Measurements from ENCODE around the gene UBTF. TPM values are rescaled to one million over a fixed set of nuclear protein-coding genes. Genes with fewer than 3 reads are reported as not detected.
A peak's percentile ranks its signal among the peaks of the same experiment; 100 is the strongest.

UBTF gene
- total RNA-seq, 1 experiment from 2014 or later: 66.2 TPM

DNA sequence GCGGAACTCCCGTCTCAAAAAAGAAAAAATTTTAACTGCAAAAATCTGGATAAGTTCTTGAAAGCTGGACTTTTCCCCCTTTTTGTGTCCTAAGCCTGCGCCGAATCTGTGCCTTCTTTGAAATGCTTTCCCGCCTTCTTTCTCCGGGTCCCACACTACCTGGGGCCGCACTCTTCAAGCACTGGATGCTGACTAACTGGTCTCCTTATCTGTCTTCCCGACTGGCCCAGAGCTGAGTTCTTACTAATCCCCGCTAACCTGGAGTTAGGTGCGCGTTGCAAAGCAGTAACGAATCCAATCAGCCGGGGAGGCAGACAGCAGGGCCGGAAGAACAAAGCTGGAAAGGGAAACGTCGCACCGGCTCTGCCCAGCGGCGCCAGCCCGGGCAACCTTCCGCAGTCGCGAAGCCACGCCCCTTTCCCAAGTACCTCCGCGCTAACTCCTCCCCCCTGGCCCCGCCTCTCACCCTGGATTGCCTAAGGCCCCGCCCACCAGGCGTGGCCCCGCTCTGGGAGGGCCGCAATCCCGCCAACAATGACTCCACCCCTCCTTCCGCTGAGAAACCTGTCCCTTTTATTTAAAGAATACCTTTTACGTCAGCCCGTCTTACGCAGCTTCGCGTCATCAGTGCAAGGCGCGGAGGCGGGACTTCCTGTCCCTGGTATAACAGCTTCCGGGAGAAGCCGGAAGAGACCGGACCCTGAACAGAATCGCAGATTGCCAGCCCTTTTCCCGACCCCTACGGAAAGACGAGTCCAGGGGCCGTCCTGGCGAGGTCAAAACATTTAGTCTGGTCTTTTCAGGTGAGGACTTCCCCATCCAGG lies 33.0 kb downstream of the UBTF start, which contains the start of gene TMUB2:
TMUB2 (plus strand) TSS at position 666 of the 824 bp plus-strand sequence. CDS start 737 bp downstream, outside the sequence.
- H3K27me3 ChIP-seq (ENCODE audit: control insufficient read depth, insufficient read depth, low read length): no peaks in the 10 kb centered on the region
- peak within 1 kb of the TSS; percentile 93 for H3K4me3 ChIP-seq (ENCODE audit: insufficient read depth, low read depth, low read length)
- DNase-seq: peak; percentile 100
- peaks cover 13% of the 10 kb centered on the region for H3K36me3 ChIP-seq (replicated peaks; ENCODE audit: control insufficient read depth, insufficient read depth, low read length)

DNA sequence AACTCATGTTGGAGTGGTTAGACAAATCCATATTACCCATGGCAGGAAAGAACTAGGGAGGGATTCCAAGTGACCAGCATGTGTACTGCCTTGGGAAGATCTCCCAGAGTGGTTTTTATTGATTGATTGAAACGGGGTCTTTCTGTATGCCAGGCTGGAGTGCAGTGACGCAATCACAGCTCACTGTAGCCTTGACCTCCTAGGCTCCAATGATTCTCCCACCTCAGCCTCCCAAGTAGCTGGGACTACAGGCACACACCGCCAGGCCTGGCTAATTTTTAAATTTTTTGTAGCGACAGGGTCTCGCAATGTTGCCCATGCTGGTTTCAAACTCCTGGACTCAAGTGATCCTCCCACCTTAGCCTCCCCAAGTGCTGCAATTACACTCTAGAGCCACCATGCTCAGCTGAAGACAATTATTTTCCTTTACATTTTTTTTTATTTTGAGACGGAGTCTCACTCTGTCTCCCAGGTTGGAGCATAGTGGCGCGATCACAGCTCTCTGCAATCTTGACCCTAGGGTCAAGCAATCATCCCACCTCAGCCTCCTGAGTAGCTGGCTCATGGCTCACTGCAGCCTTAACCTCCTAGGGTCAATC lies 35.2 kb downstream of the UBTF start:
- H3K27me3 ChIP-seq (ENCODE audit: control insufficient read depth, insufficient read depth, low read length): no peaks in the 10 kb centered on the region
- peaks cover 13% of the 10 kb centered on the region for H3K36me3 ChIP-seq (replicated peaks; ENCODE audit: control insufficient read depth, insufficient read depth, low read length)
- no peak overlapping the region for H3K4me3 ChIP-seq (ENCODE audit: insufficient read depth, low read depth, low read length)
- no peak for DNase-seq

DNA sequence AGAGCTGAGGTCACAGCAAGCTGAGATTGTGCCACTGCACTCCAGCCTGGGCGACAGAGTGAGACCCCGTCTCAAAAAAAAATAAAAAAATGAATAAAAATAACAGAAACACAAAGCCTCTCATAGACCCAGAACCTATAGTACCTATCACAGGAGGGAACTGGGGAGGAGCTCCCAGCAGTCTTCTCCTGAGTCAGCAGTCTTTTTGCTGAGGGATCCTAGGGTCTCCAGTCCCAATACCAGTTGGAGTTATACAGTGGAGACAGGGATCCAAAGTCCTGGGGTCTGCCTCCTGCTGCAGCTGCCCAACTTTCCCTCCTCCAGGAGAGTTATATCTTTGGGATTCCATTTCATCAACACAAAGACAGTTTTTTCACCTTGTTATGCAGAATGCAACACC lies 36.5 kb downstream of the UBTF start:
- Histone ChIP-seq H3K27me3 (ENCODE audit: control insufficient read depth, insufficient read depth, low read length) (no peaks in the 10 kb centered on the region), H3K36me3 (replicated peaks; ENCODE audit: control insufficient read depth, insufficient read depth, low read length) (peaks cover 11% of the 10 kb centered on the region), H3K4me3 (ENCODE audit: insufficient read depth, low read depth, low read length) (no peak overlapping the region)
- no peak for DNase-seq

DNA sequence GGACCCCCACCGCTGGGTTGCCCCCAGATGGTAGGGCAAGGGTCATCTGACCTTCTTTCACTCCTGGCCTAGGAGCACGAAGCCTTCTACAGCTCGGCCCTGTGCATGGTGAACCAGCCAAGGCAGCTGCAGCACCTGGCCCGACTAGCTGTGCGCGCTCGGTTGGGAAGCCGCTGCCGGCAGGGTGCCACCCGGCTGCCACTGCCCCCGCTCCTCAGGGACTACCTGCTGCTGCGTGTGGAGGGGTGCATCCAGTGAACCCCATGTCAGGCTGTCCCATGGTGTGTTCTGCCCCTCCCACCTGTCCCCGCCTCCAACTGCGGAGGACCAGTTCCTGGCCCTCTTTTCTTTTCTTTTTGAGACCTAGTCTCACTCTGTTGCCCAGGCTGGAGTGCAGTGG lies 41.3 kb downstream of the UBTF start:
- no peak for DNase-seq
- H3K27me3 ChIP-seq (ENCODE audit: control insufficient read depth, insufficient read depth, low read length): no peaks in the 10 kb centered on the region
- no peak overlapping the region for H3K4me3 ChIP-seq (ENCODE audit: insufficient read depth, low read depth, low read length)
- peaks cover 9% of the 10 kb centered on the region for H3K36me3 ChIP-seq (replicated peaks; ENCODE audit: control insufficient read depth, insufficient read depth, low read length)

DNA sequence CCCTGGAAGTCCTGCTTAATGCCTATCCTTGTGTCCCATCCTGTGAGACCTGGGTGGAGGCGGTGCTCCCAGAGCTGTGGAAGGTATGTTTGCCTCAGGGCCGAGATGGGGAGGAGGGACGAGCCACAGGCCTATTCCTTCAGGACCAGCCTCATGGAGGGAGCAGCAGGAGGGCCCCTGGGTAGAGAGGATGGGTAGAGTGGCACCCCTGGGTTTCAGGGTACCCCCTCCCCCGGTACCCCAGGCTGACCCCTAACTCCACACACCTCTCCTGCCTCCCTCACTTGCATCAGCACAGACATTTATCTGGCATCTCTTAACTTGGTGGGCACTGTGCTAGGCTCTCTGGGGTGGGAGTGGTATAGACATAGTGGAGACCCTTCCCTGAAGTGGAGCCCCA lies 41.8 kb downstream of the UBTF start:
- peaks cover 8% of the 10 kb centered on the region for H3K36me3 ChIP-seq (replicated peaks; ENCODE audit: control insufficient read depth, insufficient read depth, low read length)
- no peak for DNase-seq
- H3K27me3 ChIP-seq (ENCODE audit: control insufficient read depth, insufficient read depth, low read length): no peaks in the 10 kb centered on the region
- no peak overlapping the region for H3K4me3 ChIP-seq (ENCODE audit: insufficient read depth, low read depth, low read length)

DNA sequence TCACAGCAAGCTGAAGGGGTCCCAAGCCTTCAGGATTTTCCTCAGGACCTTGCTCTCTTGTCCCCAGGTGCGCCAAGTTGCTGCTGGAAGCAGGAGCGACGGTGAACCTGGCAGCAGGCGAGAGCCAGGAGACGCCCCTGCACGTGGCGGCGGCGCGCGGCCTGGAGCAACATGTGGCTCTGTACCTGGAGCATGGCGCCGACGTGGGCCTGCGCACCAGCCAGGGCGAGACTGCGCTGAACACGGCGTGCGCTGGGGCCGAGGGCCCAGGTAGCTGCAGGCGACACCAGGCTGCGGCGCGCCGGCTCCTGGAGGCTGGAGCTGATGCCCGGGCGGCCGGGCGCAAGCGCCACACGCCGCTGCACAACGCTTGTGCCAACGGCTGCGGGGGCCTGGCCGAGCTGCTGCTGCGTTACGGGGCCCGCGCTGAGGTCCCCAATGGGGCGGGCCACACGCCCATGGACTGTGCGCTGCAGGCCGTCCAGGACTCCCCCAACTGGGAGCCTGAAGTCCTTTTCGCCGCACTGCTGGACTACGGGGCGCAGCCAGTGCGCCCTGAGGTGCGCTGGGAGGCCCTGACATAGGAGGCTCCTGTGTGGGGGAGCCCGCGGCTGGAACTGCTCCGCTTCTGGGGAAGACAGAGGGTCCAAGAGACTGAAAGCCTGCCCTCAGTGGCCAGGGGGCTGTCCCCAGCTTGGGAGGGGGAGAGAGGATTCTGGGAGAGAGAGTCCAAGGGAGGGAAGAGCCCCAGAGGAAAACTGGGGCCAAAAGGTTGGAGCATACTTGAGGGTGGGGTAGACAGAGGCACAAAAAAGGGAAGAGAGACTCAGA lies 42.6 kb downstream of the UBTF start:
- Histone ChIP-seq H3K4me3 (ENCODE audit: insufficient read depth, low read depth, low read length) (no peak overlapping the region), H3K36me3 (replicated peaks; ENCODE audit: control insufficient read depth, insufficient read depth, low read length) (peaks cover 3% of the 10 kb centered on the region), H3K27me3 (ENCODE audit: control insufficient read depth, insufficient read depth, low read length) (no peaks in the 10 kb centered on the region)
- no peak for DNase-seq

DNA sequence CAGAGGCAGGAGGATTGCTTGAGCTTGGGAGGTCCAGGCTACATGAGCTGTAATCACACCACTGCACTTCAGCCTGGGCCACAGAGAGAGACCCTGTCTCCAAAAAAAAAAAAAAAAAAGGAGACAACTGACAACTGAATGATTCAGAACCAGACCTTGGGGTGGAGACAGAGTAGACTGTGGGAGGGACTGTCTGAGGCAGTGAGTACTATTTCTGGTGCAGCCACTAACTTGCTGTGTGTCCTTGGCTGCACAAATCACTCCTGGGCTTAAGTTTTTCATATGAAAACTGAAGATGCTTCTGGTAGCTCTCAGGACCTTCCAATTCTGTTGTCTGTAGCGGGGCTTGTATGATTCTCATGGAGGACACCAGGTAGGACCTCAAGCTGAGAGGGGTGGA lies 43.2 kb downstream of the UBTF start:
- DNase-seq: no peak
- no peaks in the 10 kb centered on the region; the same call in 1 of the 2 replicates for H3K36me3 ChIP-seq (replicated peaks; ENCODE audit: control insufficient read depth, insufficient read depth, low read length)
- no peak overlapping the region for H3K4me3 ChIP-seq (ENCODE audit: insufficient read depth, low read depth, low read length)
- no peaks in the 10 kb centered on the region for H3K27me3 ChIP-seq (ENCODE audit: control insufficient read depth, insufficient read depth, low read length)

DNA sequence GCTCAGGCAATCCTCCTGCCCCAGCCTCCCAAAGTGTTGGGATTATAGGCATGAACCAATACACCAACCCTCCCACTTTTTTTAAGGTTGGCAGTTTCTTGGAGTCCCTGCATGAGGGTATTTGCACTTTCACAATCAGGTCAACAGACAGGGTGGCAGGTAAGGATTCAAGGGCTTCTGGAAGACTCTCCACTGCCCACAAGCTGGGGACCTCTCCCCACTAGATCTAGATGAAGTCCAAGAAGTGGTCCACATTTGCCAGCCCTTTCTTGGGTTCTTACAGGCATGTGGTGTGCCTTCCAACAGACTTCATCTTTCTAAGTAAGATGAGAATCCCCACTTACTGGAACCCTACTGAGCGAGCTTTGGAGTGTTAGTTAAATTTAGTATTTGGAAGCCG lies 45.0 kb downstream of the UBTF start:
- Histone ChIP-seq H3K27me3 (ENCODE audit: control insufficient read depth, insufficient read depth, low read length) (no peaks in the 10 kb centered on the region), H3K4me3 (ENCODE audit: insufficient read depth, low read depth, low read length) (no peak overlapping the region), H3K36me3 (replicated peaks; ENCODE audit: control insufficient read depth, insufficient read depth, low read length) (no peaks in the 10 kb centered on the region; the same call in 1 of the 2 replicates)
- no peak for DNase-seq

DNA sequence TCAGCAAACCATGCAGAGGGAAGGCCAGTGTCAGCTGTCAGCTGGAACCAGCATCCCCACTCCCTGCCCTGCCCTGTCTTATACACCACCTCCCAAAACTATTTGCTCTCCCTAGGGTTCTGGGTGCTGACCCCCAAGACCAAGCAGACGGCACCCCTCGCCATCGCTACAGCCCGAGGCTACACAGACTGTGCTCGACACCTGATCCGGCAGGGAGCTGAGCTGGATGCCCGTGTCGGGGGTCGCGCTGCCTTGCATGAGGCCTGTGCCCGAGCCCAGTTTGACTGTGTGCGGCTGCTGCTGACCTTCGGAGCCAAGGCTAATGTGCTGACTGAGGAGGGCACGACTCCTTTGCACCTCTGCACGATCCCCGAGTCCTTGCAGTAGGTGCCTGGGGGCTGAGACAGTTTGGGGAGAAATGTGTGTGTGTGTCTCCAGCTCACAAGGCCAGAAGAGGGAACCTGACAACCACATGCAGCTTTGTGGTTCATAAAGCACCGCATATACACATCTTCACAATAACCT lies 47.5 kb downstream of the UBTF start:
- DNase-seq: no peak
- Histone ChIP-seq H3K27me3 (ENCODE audit: control insufficient read depth, insufficient read depth, low read length) (no peaks in the 10 kb centered on the region), H3K4me3 (ENCODE audit: insufficient read depth, low read depth, low read length) (no peak overlapping the region), H3K36me3 (replicated peaks; ENCODE audit: control insufficient read depth, insufficient read depth, low read length) (no peaks in the 10 kb centered on the region)

DNA sequence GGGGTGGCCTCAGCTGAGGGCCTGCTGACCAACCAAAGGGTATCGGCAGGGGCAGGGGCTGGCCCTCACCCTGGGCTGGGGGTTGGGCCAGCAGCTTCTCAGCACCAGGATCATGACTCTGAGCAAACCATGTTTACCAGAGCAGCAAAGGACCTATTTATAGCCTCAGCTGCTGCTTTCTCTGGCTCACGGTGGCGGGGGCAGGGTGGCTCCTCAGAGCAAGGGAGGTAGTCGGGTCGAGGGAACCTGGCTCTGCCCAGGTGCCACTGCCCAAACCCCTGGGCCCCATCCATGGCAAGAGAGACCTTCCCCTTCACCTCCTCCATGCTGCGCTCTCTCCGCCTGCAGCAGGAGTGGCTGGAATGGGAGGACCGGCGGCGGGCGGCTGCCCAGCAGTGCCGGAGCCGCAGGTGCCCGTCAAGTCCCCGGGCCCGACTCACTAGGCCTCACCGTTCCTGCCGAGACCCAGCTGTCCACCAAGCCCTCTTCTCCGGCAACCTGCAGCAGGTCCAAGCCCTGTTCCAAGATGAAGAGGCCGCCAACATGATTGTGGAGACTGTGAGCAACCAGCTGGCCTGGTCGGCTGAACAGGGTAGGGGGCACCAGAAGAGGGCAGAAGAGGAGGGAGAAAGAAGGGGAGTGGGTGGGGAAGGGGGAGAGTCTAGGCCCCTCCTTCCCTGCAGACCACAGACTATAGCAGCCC lies 48.8 kb downstream of the UBTF start, which contains the start of gene ASB16:
ASB16 (plus strand) TSS at position 206 of the 703 bp plus-strand sequence; CDS start at position 292, 86 bp downstream.
- Histone ChIP-seq H3K4me3 (ENCODE audit: insufficient read depth, low read depth, low read length) (no peak within 1 kb of the TSS; the same call in 1 of the 2 replicates), H3K27me3 (ENCODE audit: control insufficient read depth, insufficient read depth, low read length) (no peaks in the 10 kb centered on the region), H3K36me3 (replicated peaks; ENCODE audit: control insufficient read depth, insufficient read depth, low read length) (no peaks in the 10 kb centered on the region)
- DNase-seq: peak; percentile 88

DNA sequence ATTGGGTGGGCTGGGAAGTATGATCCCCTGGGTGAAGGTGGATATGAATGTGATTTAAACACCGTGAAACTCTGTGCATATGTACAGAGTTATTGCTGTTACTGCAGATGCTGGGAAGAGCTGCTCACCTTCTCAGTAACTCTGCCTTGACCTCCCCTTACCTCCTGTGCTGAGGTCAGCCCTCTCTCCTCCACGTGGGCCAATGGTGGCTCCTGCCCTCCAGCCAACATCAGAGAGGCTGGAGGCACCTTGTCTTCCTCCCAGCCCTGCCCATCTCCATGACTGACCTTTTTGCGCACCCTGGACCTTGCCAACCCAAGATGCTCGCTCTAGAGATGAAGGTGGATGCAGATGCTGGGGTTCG lies 49.4 kb downstream of the UBTF start:
- no peak for DNase-seq
- no peaks in the 10 kb centered on the region for H3K36me3 ChIP-seq (replicated peaks; ENCODE audit: control insufficient read depth, insufficient read depth, low read length)
- H3K27me3 ChIP-seq (ENCODE audit: control insufficient read depth, insufficient read depth, low read length): no peaks in the 10 kb centered on the region
- H3K4me3 ChIP-seq (ENCODE audit: insufficient read depth, low read depth, low read length): no peak overlapping the region

DNA sequence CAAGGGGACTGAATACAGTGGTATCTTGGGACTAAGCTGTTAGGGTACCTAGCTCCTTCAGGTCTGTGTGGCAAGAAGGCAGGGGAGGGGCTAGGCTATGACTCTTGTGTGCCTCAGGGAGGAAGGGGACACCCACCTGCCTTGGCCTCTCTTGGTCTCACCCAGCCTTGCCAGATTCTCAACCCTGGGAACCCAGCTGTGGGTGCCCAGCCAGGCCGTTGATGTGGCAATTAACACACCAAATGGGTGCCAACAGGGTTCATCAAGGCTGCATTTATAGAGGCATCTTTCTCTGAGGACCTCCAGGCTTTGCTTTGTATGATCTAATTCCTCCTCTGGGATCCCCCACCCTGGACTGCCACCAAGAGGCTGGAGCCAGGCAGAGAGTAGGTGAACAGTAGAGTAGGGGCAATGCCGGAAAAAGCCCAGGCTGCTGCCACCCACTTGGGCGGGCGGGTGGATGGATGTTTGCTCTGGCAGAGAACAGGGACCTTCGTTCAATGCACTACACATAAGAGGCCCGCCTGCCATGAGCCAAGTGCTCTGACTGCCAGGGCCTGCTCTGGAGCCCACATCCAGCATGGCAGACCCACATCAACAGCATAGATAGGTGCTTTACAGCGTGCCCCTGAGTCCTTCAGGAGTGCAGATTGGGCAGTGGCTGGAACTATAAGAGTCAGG lies 52.2 kb downstream of the UBTF start:
- no peak for DNase-seq
- Histone ChIP-seq H3K36me3 (replicated peaks; ENCODE audit: control insufficient read depth, insufficient read depth, low read length) (no peaks in the 10 kb centered on the region), H3K4me3 (ENCODE audit: insufficient read depth, low read depth, low read length) (no peak overlapping the region), H3K27me3 (ENCODE audit: control insufficient read depth, insufficient read depth, low read length) (no peaks in the 10 kb centered on the region)

DNA sequence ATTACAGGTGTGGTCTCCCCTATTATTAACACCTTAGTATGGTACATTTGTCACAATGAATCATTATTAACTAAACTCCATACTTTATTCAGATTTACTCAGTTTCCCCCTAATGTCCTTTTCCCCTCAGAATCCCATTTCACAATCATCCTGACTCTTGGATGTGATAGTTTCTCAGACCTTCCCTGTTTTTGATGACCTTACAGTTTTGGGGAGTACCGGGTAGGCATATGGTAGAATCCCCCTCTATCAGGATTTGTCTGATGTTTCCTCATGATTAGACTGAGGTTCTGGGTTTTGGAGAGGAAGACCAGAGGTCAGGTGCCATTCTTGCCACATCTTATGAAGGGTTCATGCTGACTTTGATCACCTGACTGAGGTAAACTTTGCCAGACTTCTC lies 55.0 kb downstream of the UBTF start:
- Histone ChIP-seq H3K36me3 (replicated peaks; ENCODE audit: control insufficient read depth, insufficient read depth, low read length) (peaks cover 16% of the 10 kb centered on the region), H3K27me3 (ENCODE audit: control insufficient read depth, insufficient read depth, low read length) (no peaks in the 10 kb centered on the region), H3K4me3 (ENCODE audit: insufficient read depth, low read depth, low read length) (no peak overlapping the region)
- no peak for DNase-seq

Measured in H7 (cell line).